ENCODE measurements around the gene TACC2.
"Not testable (repeated sequence)": the region's sequence is repeated elsewhere in the genome, so short reads cannot be mapped to it uniquely, and the experiment has no call there.

The TACC2 gene

DNA sequence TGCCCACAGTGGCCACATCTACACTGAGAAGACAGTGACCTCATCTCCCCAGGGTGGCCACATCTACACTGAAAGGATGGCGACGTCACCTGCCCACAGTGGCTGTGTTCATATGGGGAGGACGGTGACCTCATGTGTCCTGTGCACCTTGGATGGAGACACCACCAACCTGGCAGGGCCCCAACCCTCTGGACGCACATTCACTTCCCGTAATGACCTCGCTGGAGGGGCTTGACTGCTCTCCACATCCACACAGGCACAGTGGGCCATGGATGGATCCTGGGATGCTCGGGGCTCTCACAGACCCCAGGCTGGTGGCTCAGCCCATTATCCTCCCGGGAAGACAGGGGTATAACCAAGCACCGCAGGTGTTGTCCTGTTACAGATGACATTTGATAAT lies 212.4 kb downstream of the TACC2 start:
- no peak for DNase-seq

DNA sequence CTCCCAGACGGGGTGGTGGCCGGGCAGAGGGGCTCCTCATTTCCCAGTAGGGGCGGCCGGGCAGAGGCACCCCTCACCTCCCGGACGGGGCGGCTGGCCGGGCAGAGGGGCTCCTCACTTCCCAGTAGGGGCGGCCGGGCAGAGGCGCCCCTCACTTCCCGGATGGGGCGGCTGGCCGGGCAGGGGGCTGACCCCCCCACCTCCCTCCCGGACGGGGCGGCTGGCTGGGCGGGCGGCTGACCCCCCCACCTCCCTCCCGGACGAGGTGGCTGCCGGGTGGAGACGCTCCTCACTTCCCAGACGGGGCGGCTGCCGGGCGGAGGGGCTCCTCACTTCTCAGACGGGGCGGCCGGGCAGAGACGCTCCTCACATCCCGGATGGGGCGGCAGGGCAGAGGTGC lies 214.2 kb downstream of the TACC2 start:
- not testable (repeated sequence) for DNase-seq

DNA sequence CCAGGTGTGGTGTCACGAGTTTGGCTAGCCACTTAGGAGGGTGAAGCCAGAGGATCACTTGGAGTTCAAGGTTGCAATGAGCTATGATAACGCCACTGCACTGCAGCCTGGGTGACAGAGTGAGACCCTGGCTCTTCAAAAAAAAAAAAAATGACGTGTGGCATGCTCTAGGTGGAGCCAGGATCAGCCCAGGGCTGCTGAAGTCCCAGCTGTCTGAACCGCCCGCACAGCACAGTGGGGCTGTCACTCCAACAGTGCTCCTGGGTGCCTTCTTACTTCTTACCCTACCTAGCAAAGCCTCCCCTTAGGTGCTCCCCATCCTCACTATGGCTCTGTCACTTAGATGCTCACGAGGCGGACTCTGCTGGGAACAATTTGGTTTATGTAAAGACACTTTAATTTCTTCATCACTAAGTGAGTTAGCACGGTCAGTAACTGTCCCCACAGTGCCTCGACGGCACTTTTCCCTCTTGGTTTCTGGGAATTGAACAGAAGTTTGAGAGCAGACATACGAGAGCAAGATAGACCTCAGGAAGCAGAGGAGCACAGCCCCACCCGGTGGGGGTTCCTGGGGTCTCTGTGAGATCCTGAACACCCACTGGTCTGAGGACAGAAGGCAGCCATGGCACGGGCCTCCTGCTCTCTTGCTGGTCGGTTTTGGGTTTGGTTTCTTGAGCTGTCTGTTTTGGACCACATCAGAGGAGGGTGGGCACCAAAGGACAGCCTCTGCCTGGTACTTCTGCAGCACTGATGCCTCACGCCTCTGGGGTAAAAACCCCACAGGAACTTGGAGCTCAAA lies 215.9 kb downstream of the TACC2 start:
- no peak for DNase-seq

DNA sequence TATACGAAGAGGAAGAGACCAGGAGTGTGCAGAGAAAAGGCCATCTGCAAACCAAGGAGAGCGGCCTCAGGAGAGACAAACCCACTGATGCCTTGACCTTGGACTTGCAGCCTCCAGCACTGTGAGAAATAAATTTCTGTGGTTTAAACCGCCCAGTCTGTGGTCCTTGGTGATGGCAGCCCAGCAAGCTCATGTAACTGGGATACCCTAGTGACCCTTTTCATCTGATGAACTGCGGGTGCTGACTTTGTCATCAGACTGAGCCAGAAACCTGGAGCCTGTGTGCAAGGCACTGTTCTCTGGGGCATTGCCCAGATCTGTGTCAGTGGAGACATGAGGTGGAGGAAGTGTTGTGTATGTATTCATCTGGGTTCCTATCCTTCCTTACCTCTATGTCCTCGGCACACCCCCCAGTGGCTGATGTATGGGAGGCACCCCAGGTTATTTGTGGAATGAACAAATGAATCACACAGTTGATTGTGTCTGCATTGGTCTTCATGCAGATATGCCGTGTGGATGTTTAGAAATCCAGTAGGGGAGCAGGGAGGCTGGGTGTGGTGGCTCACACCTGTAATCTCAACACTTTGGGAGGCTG lies 217.6 kb downstream of the TACC2 start:
- no peak for DNase-seq

DNA sequence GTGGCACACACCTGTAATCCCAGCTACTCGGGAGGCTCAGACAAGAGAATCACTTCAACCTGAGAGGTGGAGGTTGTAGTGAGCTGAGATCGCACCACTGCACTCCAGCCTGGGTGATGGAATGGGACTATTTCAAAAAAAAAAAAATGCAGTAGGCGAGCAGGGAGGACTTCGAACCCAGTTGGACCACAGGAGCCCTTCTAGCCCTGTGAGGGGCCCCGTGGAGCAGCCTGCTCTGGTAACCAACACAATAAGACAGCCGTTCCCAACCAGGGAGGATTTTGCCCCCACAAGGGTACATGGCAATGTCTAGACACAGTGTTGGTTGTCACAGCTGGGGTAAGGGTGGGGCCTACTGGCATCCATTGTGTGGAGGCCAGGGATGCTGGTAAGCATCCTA lies 218.2 kb downstream of the TACC2 start:
- DNase-seq: no peak

DNA sequence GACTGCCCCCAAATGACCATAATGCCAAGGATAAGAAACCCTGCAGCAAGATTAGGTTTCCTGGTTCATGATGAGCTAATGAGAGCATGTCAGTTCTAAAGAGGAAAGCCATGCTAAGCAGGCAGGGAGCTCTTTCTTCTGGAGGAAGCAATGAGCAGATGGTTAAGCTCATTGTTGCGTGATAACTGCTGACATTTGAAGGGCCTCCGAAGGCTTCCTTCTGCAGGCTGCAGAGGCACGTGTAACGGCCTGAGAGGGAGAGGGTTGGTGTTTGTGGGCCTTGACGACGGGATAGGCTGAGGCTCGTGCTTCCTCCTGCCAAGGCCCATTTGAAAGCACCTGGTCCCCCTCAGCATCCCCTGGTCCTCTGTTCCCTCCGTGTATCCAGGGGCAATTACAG lies 218.6 kb downstream of the TACC2 start:
- no peak for DNase-seq

DNA sequence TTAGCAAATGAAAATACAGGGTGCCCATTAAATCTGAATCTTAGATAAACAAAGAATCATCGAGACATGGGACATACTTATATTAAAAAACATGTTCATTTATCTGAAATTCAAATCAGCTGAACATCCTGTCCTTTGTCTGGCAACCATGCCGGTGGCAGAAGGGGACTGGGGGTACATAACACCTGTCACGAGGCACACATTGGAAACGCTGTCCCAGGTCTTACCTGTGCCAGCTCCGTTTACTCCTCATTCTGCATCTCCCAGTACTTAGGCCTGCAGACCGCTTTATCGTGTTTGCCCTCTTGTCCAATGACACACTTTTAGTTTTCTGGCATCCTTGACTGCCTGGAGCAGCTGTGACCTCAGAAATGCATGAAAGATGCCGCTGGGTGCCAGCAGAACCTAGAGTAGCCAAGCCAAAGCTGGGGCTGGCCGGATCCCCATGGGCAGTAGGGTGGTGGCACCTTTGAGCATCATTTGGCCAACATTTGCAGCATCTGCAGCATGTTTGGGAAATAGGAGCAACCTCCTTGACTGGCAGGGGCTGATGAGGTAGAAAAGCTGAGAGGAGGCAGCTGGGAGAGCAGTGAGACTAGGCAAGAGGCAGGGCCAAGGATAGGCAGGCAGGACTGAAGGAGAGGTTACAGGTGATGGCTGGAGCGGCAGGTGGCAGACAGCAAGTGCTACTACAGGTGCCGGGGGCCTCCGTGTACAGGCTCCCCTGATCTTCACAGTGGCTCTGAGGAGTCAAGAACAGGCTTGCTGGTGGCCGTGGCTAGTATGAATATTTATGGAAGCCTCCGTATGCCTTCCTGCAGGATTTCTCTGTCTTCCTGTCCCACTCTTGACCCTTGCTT lies 219.8 kb downstream of the TACC2 start:
- DNase-seq: no peak

DNA sequence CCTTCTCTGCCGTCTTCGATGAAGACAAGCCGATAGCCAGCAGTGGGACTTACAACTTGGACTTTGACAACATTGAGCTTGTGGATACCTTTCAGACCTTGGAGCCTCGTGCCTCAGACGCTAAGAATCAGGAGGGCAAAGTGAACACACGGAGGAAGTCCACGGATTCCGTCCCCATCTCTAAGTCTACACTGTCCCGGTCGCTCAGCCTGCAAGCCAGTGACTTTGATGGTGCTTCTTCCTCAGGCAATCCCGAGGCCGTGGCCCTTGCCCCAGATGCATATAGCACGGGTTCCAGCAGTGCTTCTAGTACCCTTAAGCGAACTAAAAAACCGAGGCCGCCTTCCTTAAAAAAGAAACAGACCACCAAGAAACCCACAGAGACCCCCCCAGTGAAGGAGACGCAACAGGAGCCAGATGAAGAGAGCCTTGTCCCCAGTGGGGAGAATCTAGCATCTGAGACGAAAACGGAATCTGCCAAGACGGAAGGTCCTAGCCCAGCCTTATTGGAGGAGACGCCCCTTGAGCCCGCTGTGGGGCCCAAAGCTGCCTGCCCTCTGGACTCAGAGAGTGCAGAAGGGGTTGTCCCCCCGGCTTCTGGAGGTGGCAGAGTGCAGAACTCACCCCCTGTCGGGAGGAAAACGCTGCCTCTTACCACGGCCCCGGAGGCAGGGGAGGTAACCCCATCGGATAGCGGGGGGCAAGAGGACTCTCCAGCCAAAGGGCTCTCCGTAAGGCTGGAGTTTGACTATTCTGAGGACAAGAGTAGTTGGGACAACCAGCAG lies 221.7 kb downstream of the TACC2 start:
- DNase-seq: no peak

DNA sequence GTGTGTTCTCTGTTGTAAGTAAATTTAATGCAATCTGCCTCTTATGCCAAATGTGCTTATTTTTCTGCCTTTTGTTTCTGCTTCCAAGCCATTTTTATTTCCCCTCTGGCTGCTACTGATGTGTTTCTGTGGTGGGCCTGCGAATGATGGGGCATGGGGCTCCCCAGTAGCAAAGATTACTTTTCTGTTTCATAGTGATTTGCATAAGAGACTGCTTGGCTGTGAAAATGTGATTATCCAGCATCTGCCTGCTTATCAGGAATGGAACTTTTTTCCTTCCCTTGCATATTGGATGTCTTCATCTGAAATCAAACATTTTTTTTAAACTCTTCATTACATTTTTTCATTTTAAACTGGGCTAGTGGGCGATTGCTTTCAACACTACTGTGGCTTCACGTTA lies 224.4 kb downstream of the TACC2 start:
- DNase-seq: no peak

DNA sequence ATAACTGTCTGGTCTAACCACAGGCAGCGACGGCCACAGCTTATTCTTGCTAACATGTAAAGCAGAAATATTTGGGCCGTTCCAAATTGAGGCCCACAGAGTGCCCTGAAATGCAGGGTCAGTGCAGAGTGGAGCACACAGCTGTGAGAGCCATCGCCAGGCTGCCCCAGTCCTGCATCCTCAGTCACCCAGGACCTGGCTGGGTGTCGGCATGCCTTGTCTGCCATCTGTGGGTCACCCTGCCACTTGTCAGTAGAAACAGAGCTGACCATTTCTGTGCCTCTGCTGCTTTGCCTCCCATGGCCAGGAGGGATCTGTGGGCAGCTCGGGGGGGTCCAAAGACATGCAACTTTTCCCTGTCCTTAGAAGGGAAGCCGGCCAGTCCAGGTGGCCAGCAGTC lies 224.8 kb downstream of the TACC2 start:
- DNase-seq: no peak

DNA sequence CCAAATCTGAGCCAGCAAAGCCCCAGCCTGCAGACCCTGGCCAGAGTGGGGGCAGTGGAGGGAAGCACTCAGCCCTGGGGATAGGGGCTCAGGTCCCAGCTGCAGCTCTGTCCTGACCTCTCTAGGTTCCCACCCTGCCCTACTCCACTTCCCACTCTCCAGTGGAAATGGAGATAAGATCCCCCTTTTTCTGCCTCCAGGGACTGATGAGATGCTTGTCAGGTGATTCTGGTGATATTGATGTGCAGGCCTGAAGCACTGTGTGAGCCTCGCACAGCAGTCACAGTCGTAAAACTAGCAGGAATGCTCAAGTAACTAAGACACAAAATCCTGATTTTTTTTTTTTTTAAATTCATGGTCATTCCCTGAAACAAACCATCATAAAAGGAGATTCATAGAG lies 227.1 kb downstream of the TACC2 start:
- DNase-seq: no peak

DNA sequence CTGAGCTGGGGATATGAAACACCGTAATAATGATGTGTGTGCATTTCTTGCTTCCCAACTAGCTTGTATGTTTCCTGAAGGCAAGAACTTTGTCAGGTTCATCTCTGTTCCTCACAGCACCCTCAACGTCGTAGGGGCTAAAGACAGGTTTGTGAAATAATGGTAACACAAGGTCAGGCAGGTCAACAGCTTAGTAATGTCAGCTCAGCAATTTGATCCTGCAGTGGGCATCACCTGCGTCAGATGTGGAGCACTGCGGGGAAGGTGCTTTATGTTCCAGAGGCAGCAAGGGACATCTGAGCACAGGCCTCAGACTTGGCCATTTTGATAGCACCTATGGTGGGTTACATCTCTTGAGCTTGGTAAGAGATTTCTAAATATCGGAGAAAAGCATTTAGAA lies 230.4 kb downstream of the TACC2 start:
- DNase-seq: no peak

DNA sequence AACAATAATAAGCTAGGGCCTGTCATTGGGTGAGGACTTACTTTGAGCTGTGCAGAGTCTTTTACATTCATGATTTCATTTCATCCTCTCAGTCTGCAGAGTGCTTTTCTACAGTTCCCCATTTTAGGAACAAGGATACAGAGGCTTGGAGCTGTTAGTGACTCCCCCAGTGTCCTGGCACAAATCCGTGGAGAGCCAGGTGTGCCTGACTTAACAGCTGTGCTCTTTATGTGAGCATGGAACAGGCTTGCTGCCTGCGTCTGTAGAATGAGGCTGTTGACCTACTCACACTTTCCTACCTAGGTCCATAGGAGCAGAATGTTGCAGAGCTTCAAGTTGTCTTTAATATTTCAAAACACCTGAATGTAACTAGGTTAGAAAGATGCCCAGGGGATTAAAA lies 231.8 kb downstream of the TACC2 start:
- no peak for DNase-seq

DNA sequence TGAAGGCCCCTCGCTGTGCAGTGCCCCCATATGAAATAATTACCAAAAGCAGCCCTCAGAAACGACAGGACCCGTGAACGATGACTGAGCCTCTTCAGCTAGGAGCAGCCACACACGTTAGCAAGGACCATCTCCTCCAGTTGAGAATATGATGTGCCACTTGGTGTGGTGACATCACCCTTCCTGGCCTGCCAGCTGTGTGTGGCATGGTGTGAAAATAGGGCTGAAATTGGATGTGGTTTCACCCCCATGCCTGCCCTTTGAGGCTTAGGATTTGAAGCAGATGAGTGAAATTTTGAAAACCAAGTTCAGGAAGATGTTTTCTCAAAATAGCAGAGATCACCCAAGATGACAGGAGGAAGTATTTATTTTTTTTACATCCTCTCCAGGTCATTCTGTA lies 233.0 kb downstream of the TACC2 start:
- DNase-seq: no peak

DNA sequence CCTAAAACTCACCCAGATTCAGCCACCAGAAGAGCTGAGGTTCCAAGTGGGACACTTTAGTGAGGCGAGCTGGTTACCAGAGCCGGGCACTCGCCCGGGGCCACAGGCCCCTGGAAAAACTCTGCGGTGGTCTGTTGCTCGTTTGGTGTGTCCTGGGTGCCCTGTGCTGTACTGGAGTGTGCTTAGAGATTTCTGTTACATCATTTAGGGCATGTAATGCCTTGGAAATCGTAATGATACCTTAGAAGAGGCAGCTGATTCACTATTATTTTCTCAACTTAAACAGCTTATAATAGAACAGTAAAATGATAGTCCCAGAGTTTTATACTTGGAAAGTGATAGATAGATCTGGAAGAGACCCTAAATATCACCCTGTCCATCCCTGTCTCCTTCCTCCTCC lies 233.7 kb downstream of the TACC2 start:
- DNase-seq: no peak

DNA sequence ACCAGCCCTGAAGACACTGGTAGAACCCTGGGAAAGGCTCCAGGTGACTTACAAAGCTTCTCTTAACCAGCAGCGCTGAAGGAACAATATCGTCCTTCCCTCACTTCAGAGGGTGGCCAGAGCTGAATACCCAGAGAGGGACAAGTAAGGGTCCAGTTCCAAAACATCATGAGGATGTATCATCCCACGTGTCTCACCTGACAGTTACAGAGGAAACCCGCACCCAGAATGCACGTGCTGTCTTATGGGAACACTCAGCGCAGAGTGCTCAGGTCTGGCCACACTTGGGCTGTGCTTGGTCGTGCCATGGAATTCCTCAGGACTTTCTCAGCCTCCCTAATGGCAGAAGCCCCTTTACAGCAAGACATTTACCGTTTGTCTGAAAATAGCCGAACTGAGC lies 235.2 kb downstream of the TACC2 start:
- DNase-seq: no peak

DNA sequence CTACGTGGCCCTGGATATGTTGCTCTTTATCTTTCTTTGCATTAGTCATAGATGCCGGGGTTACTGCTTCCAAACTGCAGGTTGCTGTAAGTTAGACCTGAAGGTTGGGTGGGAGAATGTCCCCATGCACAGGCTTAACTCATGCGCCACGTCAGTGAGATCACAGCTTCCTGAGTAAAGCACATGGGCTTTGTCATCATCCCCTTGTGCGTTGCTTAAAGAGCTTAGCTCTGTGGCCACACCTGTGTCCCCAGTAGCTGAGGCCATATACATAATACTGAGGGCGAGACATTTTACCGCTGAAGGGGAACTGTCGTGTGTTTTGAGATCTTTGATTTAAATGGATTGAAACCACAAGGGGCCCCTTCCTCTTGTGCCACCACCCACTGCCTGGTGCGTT lies 236.4 kb downstream of the TACC2 start:
- no peak for DNase-seq

DNA sequence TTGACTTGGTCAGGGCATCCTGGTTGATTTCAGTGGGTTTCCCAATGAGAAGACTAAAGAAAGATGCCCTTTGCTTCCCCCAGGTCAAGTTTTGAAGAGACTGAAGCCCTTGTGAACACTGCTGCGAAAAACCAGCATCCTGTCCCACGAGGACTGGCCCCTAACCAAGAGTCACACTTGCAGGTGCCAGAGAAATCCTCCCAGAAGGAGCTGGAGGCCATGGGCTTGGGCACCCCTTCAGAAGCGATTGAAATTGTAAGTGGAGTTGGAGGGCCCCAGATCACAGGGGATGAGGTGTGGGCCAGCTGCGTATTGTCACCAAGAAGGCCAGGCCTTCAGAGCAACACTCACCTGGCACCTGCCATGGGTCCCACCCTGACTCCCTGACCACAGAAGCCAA lies 238.8 kb downstream of the TACC2 start:
- DNase-seq: no peak

DNA sequence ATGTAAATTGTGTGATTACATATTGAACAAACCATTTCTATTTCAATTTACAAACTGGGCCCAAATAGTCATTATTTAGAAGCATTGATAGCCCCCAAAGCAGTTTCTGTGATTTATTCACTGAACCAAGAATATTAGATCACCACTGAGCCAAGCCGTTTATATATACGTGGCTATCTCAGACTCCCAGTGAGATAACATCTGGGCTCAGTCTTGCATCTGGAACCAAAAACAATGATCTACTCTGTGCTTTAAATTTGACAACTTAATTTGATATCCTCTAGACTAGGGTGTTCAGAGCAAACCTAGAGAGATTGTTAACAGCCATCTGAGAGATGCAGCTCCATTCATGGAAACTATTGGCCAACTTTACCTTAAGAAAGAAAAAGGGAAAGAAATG lies 240.7 kb downstream of the TACC2 start:
- no peak for DNase-seq

DNA sequence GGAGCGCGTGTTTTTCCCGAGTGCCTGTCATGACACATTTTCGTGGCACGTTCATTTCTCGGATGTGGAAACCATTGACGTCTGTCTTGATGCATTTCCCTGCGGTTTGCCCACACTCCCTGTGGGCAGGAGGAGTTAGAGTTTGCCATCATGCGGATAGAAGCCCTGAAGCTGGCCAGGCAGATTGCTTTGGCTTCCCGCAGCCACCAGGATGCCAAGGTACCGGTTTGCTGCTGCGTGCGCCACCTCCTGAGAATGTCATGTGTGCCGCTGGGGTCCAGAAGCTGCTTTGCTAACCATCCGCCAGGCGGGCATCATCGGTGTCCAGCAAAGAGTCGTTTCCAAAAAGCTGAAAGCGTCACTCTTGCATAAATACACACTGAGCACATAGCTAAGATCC lies 241.3 kb downstream of the TACC2 start:
- no peak for DNase-seq

DNA sequence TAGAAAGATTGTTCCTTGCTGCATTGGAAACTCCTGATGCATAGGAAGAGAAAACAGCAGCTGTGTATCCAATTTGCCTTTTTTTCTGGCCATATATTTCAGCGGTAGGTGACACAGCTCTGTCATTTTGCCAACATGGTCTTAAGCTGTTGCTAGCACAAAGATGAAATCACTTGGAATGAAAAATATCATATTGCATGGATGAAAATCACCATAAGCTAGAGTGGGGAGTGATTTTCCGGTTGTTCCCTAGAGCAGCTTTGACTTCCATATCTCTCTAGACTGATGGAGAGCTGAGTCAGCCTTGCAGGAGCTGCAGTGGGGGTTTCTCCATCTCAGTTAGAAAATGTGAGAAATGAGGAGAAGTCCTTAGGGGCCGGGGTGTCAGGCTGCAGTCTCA lies 243.8 kb downstream of the TACC2 start:
- DNase-seq: no peak

DNA sequence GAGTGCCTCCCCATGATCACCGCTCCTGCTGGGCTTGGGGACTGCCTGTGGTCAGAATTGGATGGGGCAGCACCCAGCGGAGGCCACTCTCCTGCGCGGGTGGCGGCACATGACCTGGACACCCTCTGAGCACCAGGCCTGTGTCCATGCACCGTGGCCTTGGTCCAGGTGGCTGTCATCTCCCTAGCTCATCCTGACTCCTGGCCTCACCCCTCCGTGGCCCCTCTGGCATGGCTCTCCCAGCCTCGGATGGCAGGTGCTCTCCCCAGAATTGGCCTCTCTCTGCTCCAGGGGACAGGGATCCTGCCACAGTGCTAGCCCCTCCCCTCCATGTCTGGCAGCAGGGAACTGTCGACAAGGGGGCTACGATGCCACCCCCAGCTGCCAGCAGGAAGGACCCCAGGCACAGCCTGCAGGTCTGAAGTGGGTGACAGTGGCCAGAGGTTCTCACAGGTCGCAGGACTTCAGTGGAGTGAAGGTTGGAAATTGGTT lies 244.9 kb downstream of the TACC2 start:
- DNase-seq: no peak

DNA sequence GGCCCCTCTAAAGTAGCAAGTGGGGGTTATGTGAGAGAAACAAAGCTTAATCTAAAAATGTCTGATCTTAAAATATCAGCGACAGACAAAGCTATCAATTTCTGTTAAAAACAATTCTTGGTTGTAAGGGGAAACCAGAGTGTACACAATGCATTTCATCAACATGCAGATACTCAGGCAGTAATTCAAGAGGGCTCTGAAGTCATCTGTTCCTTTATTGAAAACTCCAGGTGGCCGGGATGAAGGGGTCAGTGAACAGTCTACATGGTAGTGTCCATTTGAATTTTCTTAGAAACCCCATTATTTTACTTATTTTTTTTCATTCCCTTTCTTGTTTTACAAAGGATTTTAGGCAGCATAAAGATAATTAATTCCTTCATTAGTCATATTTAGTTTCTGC lies 245.5 kb downstream of the TACC2 start:
- DNase-seq: no peak

Measured in stimulated activated naive CD4-positive, alpha-beta T cell (primary cell).